Stimulated activated CD4-positive, alpha-beta T cell treated with anti-CD3 and anti-CD28 coated beads, Interleukin-1b, Interleukin-23, amount 100 ng/mL, for 4 hours (primary cell): Measurements from ENCODE around the gene FHIT.

ENCODE experiments used
- DNase-seq, 2 donors: peaks; one replicate each; pipeline ENCODE4 v3.0.0-alpha.2; 2020; ENCODE audit warnings: low read depth in 2 of 2

FHIT gene

DNA sequence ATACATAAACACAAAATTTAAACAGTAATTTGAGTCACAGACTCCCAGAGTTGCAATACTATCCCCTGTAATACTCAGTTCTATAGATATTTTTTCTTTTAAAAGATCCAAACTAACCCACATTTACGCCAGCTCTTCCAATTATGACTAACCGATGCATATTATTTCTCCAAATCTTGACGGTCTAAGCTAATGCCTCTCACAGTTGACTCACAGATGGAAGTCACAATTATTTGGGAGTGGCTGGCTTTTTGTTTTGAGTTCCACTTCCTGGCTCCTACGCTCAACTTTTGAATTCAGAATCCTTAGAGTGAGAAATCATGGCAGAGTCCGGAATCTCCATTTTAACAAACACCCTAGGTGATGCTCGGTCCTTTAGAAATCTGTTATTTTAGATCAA is 749.9 kb downstream of the FHIT start:
- no peak for DNase-seq

DNA sequence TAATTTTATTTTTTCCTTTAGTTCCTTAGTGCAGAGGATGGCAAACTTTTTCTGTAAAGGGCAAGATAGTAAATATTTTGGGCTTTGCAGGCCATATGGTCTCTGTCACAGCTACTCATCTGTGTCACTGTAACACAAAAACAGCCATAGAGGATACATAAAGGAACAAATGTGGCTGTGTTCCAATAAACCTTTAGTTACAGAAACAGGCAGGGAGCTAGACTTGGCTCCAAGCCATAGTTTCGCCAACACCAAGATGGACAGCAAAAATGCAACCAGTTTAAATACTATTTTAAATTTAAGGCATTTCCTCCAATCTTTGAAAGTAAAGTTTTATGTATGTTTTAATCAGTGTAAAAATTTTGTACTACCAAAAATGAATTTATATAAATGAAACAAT is 753.4 kb downstream of the FHIT start:
- no peak for DNase-seq

DNA sequence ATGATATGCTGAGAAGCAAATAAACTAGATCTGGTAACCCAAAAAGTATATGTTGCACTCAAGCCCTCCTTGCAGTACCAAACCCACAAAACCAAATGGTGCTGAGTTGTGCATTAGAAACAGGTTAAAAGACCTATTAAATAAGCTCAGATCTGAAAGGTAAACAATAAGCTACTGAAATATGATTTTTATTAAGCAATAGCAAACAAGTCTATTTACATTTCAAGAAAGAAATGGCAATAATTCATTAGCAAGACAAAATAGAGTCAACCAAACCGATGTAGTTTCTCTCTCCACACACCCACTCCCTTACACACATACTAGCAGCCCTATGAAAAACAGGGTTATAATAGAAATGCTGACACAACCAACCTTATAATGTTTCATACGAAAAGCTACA is 760.3 kb downstream of the FHIT start:
- DNase-seq, result no peak

DNA sequence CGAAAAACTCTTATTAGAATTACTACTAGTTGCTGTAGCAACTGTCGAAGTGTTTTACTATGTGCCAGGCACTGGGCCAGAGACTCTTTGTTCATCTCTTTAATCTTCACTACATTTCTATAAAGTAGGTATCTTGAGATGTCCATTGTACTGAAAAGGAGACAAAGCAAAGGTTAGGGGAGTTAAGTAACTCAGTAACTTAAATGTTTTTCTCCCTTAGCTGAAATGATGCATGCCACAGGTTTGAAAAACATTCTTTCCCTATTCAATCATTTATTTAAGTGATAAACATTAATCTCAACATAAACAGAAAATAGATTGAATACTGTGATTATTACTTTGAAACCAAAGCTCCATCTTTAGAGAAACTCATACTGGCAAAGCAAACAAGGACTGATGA is 776.2 kb downstream of the FHIT start:
- DNase-seq, result no peak

DNA sequence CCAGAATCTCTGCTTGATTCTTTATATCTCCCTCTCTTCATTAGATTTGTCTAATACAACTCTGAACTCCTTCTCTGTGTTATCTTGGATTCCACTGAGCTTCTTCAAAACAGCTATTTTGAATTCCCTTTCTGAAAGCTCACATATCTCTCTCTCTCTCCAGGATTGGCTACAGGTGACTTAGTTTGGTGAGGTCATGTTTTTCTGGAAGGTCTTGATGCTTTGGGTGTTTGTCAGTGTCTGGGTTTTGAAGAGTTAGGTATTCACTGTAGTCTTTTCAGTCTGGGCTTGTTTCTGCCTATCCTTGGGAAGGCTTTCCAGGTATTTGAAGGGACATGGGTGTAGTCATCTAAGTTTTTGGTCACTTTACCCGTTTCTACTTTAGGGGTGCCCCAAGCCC is 781.8 kb downstream of the FHIT start:
- no peak for DNase-seq

DNA sequence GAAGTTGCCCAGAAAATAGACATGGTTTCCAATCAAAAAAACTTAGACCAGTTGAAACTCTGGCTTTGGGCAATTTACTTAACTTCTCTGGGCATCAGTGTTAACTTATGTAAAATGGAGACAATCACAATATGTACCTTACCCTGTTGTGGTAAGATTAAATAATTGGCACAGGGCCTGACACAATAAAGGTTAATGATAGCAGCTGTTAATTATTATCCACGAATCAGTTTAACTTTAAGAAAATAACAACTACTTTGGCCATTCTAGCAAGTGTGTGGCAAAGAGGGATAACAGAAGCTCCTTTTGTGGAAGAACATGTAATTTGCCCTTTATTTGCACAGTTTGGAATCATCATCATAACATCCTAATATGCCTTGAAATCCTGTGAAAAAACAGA is 787.6 kb downstream of the FHIT start:
- DNase-seq, result no peak

DNA sequence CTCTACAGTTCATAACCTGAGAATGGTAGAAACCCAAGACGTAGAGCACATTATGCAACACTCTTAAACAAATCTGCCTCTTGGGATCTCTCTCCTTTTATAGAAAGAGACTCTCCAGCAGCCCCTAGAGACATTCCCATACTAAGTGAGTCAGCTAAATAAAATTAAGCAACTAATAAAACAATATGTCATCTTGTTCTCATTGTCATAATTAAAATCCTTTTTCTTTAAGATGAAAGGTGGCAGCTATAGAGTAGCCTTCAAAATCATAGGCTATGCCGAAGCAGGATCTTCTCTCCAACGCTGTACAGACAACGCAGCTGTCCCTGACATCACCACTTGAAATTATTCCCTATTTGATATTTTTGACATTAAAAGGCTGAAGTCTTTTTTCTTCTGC is 790.0 kb downstream of the FHIT start:
- DNase-seq, result no peak

DNA sequence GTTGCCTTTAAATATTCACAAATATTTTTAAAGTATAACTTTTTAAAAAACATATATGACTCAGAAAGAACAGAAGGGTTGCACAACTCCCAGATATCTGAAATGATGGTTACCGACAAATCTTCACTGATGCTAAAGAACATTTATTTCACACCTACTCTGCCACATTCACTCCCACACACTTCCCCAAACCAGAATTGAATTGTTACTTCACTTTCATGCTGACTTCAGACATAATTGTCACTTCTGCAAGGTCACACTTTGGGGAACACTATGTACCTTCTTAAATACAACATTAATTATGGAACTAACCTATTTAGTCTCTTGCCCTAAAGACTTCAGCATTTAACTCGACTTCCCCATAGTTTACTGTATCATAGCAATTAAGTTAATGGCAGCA is 795.1 kb downstream of the FHIT start:
- no peak for DNase-seq

DNA sequence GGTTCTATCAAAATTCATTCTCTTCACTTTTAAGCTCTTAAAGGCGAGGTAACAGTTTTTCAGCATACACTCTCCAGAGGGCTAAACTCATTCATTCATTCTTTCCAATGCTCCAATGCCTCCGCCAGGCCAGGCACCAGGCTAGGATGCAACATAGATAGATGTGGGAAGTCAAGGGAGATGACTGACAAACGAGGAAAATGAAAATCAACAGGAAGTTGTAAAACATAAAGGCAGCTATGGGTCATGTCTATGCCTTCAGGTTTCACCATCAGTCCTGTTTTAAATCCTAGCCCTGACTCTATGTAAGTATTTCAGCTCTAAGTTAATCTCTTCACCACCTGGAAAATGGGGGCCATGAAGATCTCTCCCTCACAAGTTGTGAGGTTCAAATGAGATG is 797.9 kb downstream of the FHIT start:
- DNase-seq, result no peak

DNA sequence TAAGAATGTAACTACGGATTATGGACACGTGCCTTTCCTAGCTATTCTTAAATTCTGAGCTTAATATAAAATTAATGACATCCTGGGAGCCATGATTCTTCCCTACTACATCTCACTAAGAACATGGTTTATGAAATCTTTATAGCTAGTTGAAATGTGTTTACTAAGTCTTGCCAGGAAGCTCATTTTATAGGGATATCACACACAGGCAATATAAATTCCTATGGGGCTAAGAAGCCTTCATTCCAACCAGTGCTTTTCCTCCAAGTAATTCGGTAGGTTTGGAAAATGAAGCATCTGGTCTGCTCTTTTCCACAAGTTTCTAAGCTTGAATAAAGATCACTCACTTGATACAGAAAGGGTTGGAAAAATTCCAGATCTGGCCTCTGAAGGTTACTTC is 802.6 kb downstream of the FHIT start:
- no peak for DNase-seq

DNA sequence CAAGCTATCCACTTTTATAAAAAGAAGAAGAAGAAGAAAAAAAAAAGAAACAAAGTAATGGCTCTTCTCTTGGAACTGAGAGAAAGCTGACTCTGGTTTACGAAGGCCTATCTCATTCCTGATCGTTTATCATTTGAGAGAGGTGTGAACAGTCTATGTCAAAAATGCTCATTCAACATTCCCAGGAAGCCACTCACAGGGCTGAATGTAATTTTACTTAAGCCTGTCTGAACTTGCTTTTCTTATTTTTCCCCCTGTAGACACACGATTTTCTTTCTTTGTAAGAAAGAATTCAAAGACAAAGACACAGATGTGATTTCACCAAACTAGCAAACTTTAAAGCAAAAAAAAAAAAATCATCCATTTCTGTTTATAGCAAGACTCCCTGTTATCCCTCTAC is 805.8 kb downstream of the FHIT start:
- DNase-seq, result no peak

DNA sequence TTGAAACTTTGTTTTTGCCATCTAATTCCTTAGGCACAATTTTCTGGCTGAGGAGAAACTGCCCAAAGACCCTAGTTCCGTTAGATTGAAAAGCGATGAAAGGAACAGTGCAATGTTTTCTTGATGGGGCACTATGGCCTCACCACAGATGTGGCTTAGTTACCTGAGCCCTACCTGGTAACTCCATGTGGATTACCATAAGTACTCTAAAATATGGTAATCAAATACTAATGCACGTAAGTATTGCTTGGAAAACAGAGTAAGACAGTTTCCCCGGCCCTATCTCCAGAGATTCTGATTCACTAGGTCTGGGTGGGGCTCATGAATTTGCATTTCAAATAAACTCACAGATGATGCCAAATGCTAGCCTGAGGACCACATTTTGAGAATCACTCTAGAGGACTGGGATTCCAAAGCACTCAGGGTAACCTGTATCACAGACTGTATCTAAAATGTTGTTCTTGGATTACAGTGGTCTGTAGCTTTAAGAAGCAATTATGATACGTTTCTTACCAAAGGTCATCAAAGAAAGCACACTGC is 806.3 kb downstream of the FHIT start:
- no peak for DNase-seq

DNA sequence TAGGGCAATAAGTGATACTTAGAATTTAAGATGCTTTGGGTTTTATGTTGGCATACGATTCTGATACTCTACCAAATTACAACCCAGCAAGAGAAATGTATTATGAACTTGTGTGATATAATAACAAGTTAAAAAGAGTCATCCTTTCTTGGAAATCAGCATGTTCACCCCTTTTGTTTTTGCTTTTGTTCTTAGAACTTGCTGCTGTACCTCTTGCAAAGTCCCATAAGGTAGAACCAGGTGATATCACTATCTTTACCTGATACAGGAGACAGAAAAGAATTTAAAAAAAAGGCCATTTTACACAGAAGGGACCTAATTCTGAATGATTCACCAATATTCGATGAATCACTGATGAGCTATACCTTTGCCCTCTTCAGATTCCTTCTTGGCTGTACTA is 810.4 kb downstream of the FHIT start:
- no peak for DNase-seq

DNA sequence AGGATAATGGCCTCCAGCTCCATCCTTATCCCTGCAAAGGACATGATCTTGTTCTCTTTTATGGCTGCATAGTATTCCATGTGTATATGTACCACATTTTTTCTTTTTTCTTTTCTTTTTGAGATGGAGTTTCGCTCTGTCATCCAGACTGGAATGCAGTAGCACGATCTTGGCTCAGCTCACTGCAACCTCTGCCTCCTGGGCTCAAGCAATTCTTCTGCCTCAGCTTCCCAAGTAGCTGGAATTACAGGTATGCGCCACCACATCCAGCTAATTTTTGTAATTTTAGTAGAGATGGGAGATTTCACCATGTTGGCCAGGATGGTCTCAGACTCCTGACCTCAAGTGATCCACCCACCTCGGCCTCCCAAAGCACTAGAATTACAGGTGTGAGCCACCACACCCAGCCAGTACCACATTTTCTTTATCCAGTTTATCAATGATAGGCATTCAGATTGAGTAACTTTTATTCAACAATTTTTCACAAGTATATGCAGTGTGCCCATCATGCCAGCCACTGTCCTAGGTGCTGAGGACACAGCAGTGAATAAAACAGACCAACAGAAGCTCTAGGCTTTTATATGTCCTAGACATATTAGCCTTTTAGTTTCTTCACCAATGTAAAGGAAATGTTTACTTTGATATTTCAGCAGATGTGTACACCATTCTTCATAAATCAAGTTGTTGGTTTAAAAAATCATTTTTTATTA is 815.2 kb downstream of the FHIT start:
- no peak for DNase-seq

DNA sequence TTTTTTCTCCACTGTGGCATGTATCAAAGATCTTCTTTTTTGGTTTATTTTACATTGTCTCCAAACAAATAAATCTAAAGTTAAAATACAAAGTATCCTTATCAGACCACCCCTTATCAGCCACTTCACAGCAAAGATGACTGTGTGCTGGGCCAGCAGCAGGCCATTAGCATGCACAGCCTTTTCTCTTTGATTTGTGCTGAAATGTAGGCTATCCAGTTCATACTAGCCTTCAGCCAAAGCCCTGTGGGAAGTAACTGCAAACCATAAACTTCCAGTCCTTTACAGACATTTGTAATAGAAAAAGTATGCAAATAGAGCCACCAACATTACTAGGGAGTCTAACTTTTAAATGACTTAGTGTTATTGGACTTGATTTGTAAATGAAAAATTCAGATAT is 816.3 kb downstream of the FHIT start:
- no peak for DNase-seq

DNA sequence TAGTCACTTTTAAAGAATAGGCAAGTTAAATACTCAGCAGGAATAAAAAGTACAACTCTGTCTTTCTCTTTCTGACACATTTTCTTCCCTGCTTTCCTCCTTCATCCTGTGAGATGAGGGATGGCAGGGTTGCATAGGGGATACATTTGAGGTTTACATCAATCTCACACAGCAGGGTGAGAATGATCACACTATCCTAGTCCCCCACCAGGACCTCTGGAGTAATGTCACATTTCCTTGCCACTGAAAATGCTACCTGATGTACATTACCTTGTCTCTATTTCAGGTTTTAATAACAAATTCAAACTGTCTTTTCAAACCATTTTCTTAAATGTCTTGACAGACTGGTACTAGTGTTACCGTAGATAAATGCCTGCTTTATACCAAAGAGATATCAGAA is 816.9 kb downstream of the FHIT start:
- no peak for DNase-seq

DNA sequence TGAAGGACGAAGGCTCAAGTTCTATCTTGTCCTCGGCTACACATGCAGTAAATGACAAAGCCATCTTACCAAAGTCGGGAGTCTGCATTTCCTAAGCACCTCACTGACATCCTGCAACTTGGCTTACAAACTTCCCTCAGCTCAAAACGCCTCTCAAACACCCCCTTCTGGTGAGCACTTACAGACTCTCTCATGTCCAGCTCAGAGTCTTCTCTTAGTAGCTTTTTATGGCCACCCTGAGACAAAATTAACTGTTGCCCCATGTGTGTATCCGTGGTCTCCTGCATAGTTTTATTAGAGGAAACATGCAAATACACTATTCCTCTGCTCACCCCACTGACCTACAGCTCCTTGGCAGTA is 819.7 kb downstream of the FHIT start:
- DNase-seq, result no peak

DNA sequence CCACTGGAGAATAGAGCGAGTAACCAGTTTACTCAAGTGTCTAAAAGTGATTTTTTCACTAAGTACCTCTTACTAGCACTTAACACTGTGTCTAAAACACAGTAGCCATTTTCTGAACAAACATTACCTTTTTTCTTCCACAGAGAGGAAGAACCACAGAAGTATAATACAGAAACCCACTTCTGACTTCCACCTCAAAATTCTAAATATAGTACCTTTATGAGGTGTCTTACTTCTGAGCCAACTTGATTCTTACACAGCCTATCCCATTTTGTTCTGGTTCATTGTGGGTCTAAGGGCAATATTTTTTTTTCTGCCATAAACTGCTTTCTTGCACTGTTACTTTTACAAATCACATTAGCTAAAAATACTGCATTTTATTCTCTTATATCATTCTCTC is 821.0 kb downstream of the FHIT start:
- no peak for DNase-seq

DNA sequence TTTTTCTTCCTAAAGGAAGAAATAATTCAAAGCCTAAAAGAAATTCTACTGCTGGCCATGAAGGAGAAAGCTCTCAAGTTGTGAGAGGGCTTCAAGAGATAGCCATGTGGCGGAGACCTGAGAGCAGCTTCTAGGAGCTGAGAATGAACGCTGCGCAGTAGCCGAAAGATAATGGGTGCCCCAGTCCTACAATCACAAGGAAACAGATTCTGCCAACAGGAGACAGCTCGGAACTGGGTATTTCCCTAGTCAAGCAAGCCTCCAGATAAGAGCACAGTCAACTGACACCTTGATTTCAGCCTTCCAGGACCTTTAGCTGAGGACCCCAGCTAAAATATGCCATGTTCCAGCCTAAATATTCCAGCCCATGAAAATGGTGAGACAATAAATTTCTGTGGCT is 824.1 kb downstream of the FHIT start:
- no peak for DNase-seq

DNA sequence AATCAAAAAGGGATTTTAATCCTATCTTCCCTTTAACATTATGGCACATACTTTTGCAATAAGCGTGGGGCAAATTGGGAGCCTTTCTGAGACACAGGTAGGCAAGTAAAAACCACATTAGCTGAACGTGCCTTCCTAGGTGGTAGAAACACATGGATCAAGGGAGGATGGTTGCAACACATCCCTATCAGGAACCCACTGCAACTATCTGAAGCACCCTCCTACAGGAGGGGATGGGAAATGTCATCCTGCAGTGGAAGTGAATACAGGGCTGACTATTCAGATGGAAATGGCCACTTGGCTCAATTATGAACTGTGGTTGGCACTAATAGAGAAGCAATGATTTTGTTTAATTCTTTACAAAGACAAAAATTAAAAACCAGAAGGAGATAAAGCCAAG is 826.3 kb downstream of the FHIT start:
- no peak for DNase-seq

DNA sequence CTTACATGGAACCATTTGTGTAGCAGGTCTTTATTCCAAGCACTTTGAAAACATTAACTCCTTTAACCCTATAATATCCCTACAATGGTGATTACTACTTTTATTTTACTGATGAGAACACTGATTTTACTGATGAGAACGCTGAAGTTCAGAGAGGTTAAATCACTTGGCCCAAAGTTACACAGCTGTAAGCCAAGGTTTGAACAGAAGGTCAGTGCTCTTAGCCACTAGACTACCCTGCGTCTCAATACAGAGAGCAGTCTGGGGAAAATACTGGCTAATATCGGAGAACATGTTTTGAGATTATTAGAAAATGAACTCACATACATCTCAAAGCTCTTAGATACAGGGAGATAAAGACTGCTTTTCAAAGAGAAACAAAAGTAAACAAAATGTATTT is 827.2 kb downstream of the FHIT start:
- no peak for DNase-seq

DNA sequence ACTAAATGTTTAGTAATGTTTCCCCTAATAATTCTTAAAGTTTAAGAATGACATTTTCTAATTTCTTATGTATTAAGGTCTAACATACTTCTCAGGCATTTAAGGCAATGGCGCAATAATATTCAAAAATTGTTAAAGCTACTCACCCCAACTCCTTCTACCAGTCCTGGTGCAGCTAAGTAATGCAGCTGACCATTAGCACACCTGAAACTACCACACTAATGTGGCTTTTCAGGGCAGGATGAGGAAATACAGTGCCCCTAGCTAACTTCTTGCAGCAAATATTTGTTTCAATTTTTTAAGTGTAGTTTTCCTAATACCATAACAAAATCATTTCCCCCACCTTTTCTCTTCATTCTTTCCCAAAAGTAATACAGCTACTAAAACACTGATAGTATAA is 827.7 kb downstream of the FHIT start:
- no peak for DNase-seq

DNA sequence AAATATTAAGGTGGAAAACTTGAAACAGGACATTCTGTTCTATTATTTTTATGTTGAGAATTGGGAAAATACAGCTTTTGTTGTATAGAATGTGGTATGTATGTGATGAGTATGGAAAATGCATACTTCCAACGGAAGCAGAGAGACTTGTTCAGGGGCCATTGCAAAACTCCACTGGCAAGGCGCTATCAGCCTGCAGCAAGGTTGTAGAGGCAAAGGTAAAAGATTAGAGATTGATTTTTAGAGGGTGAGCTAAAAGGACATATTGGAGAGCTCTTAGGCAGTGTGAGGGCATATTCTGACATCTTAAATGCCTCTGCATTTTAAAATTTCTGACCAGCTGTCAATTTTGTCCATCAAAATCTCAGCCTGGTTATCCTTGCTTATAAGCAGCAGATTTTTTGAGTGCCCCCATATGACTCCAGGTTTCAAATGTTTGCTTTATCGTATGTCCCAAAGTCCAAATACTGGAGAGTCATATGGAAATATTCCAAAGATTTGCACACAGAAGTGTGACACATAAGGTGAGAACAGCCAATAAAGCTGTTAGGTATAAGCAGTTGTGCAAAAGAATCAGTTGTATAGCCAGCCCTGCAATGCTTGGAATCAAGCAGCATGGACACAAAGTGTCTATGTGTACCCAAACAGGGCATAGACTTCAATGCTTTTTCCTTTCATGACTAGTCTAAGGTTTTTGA is 829.4 kb downstream of the FHIT start:
- DNase-seq, result no peak

DNA sequence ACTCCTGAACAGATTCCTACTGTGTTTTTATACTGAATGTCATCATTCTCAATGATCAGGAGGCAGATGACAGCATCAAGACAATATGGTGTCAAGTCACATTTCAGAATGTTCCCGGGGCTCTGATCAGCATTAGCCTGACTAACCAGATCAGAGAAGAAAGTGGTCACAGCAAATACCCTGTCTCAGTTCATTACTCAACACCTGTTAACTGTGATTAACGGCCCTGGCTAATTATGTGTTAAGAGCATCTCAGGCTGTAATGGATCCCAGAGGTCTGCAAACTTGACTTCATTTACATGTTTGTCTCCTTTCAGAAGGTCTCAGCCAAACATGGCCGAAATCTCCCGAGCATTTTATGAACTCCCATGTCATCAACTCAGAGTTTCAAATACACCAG is 833.7 kb downstream of the FHIT start:
- no peak for DNase-seq
